Activated CD8-positive, alpha-beta memory T cell treated with anti-CD3 and anti-CD28 coated beads, Interleukin-2, amount 50 U/mL, for 48 hours (primary cell): ENCODE results near the gene CD93.

Source experiments
- DNase-seq: peaks from one replicate; pipeline ENCODE4 v3.0.0-alpha.2; 2020

The CD93 gene

GRCh38 chr20:23096986-23097520 is 10.9 kb upstream of the CD93 start:
- DNase-seq: no peak

- no peak for DNase-seq
Observed at GRCh38 chr20:23096097-23096496, 10.0 kb upstream of the CD93 start.

GRCh38 chr20:23095499-23095898 is 9.4 kb upstream of the CD93 start:
- DNase-seq: no peak

- DNase-seq: no peak
Observed at GRCh38 chr20:23094927-23095326, 8.8 kb upstream of the CD93 start.

- no peak for DNase-seq
Observed at GRCh38 chr20:23094213-23094896, 8.2 kb upstream of the CD93 start.

- no peak for DNase-seq
Observed at GRCh38 chr20:23093613-23094012, 7.5 kb upstream of the CD93 start.

- DNase-seq: no peak
Observed at GRCh38 chr20:23092861-23093495, 6.9 kb upstream of the CD93 start.

GRCh38 chr20:23092384-23092756 is 6.2 kb upstream of the CD93 start:
- DNase-seq: no peak

GRCh38 chr20:23091721-23092383 is 5.7 kb upstream of the CD93 start:
- DNase-seq: no peak

- DNase-seq: no peak
Observed at GRCh38 chr20:23090878-23091277, 4.8 kb upstream of the CD93 start.

- DNase-seq: no peak
Observed at GRCh38 chr20:23090147-23090546, 4.0 kb upstream of the CD93 start.

- DNase-seq: no peak
Observed at GRCh38 chr20:23088866-23089265, 2.7 kb upstream of the CD93 start.

GRCh38 chr20:23087587-23088251 is 1.6 kb upstream of the CD93 start:
- no peak for DNase-seq

GRCh38 chr20:23086931-23087411 is 847 bp upstream of the CD93 start:
- DNase-seq: no peak

GRCh38 chr20:23085436-23086055 is 578 bp downstream of the CD93 start:
- DNase-seq: no peak

GRCh38 chr20:23084845-23085365 is 1.2 kb downstream of the CD93 start:
- DNase-seq: no peak

GRCh38 chr20:23084282-23084844 is 1.8 kb downstream of the CD93 start:
- no peak for DNase-seq

- DNase-seq: no peak
Observed at GRCh38 chr20:23083553-23084220, 2.4 kb downstream of the CD93 start.

- no peak for DNase-seq
Observed at GRCh38 chr20:23082846-23083552, 3.1 kb downstream of the CD93 start.

- no peak for DNase-seq
Observed at GRCh38 chr20:23081263-23081819, 4.8 kb downstream of the CD93 start.

- no peak for DNase-seq
Observed at GRCh38 chr20:23080521-23080920, 5.6 kb downstream of the CD93 start.
